ENCODE measurements around the gene UHRF1. TPM values are rescaled to one million over a fixed set of nuclear protein-coding genes. Genes with fewer than 3 reads are reported as not detected.

UHRF1 gene
- total RNA-seq, 1 donor: 7.6 TPM

DNA sequence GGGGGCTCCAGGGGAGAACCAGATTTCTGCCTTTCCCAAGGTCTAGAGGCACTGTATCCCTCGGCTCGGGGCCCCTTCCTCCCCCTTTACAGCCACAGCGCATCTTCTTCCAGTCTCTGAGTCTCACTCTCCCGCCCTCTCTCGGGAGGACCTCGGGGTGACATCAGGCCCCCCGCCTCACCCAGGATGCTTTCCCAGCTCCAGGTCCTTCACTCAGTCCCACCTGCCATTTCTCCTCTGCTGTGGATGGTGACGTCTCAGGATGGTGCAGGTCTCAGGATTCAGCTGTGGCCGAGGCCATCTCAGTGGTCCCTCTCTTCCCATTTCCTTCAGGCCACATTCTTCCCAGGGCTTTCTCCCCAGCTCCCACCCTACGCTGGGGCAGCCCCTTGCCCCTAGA lies 46.0 kb downstream of the UHRF1 start:
- Histone ChIP-seq H3K4me1 (ENCODE audit: insufficient read depth, low read length) (no peaks in the 10 kb centered on the region), H3K4me2 (ENCODE audit: insufficient read depth, low read length) (no peak overlapping the region), H3K27me3 (ENCODE audit: insufficient read depth, low read length) (no peaks in the 10 kb centered on the region), H3K9me3 (ENCODE audit: low read depth, low read length) (no peaks in the 10 kb centered on the region), H4K20me1 (ENCODE audit: insufficient read depth, low read length) (no peaks in the 10 kb centered on the region), H3K36me3 (ENCODE audit: insufficient read depth, low read length) (peaks cover 58% of the 10 kb centered on the region), H3K4me3 (ENCODE audit: insufficient read depth, low read length) (no peak overlapping the region), H3K27ac (ENCODE audit: low read depth, low read length) (no peak overlapping the region), H2AFZ (ENCODE audit: low read length) (no peak overlapping the region), H3K79me2 (ENCODE audit: insufficient read depth, low read length) (no peaks in the 10 kb centered on the region)
- no peak for DNase-seq (ENCODE audit: insufficient read length, low spot score, missing footprints)
- TF ChIP-seq, protein P1, sequence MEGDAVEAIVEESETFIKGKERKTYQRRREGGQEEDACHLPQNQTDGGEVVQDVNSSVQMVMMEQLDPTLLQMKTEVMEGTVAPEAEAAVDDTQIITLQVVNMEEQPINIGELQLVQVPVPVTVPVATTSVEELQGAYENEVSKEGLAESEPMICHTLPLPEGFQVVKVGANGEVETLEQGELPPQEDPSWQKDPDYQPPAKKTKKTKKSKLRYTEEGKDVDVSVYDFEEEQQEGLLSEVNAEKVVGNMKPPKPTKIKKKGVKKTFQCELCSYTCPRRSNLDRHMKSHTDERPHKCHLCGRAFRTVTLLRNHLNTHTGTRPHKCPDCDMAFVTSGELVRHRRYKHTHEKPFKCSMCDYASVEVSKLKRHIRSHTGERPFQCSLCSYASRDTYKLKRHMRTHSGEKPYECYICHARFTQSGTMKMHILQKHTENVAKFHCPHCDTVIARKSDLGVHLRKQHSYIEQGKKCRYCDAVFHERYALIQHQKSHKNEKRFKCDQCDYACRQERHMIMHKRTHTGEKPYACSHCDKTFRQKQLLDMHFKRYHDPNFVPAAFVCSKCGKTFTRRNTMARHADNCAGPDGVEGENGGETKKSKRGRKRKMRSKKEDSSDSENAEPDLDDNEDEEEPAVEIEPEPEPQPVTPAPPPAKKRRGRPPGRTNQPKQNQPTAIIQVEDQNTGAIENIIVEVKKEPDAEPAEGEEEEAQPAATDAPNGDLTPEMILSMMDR (IDR thresholded peaks at IDR 0.05; ENCODE audit: extremely low read depth, low read depth, low read length): no peak

GRCh38 chr19:4957981-4958380 lies 48.7 kb downstream of the UHRF1 start:
- peaks cover 3% of the 10 kb centered on the region for H4K20me1 ChIP-seq (ENCODE audit: insufficient read depth, low read length)
- H2AFZ ChIP-seq (ENCODE audit: low read length): no peak overlapping the region
- peak; percentile 22 for DNase-seq (ENCODE audit: insufficient read length, low spot score, missing footprints)
- H3K4me3 ChIP-seq (ENCODE audit: insufficient read depth, low read length): no peak overlapping the region
- no peak overlapping the region for H3K27ac ChIP-seq (ENCODE audit: low read depth, low read length)
- H3K4me1 ChIP-seq (ENCODE audit: insufficient read depth, low read length): no peaks in the 10 kb centered on the region
- H3K4me2 ChIP-seq (ENCODE audit: insufficient read depth, low read length): no peak overlapping the region
- TF ChIP-seq, protein P1 (IDR thresholded peaks at IDR 0.05; ENCODE audit: extremely low read depth, low read depth, low read length): no peak
- H3K9me3 ChIP-seq (ENCODE audit: low read depth, low read length): no peaks in the 10 kb centered on the region
- H3K27me3 ChIP-seq (ENCODE audit: insufficient read depth, low read length): no peaks in the 10 kb centered on the region
- no peaks in the 10 kb centered on the region for H3K79me2 ChIP-seq (ENCODE audit: insufficient read depth, low read length)
- H3K36me3 ChIP-seq (ENCODE audit: insufficient read depth, low read length): peaks cover 51% of the 10 kb centered on the region

DNA sequence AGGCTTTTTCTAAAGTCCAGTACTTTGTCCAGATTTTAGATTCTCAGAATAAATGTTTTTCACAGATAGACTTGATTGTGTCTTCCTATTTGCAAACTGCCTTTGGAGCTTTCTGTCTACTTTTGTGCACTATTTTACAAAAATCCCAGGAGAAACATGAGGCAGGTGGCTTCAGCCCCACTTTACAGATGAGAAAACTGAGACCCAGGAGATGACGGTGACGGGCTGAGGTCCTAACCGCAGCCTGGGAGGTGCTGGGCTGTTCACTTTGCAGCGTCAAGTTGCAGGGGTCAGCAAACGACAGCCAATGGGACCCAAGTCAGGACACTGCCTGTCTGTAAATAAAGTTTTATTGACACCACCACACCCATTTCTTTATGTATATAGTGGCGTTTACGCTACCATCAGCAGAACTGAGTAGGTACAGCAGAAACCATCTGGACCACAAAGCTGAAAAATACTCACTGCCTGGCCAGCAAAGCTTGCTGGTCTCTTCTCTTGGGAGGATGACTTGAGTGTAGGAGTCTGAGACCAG lies 52.9 kb downstream of the UHRF1 start:
- H3K4me3 ChIP-seq (ENCODE audit: insufficient read depth, low read length): no peak overlapping the region
- peak; percentile 49 for DNase-seq (ENCODE audit: insufficient read length, low spot score, missing footprints)
- H3K27ac ChIP-seq (ENCODE audit: low read depth, low read length): no peak overlapping the region
- TF ChIP-seq, protein P1 (IDR thresholded peaks at IDR 0.05; ENCODE audit: extremely low read depth, low read depth, low read length): no peak
- H4K20me1 ChIP-seq (ENCODE audit: insufficient read depth, low read length): peaks cover 3% of the 10 kb centered on the region
- no peaks in the 10 kb centered on the region for H3K9me3 ChIP-seq (ENCODE audit: low read depth, low read length)
- H3K36me3 ChIP-seq (ENCODE audit: insufficient read depth, low read length): peaks cover 27% of the 10 kb centered on the region
- H2AFZ ChIP-seq (ENCODE audit: low read length): no peak overlapping the region
- no peak overlapping the region for H3K4me2 ChIP-seq (ENCODE audit: insufficient read depth, low read length)
- no peaks in the 10 kb centered on the region for H3K79me2 ChIP-seq (ENCODE audit: insufficient read depth, low read length)
- no peaks in the 10 kb centered on the region for H3K27me3 ChIP-seq (ENCODE audit: insufficient read depth, low read length)
- no peaks in the 10 kb centered on the region for H3K4me1 ChIP-seq (ENCODE audit: insufficient read depth, low read length)

- DNase-seq (ENCODE audit: insufficient read length, low spot score, missing footprints): no peak
- H3K27me3 ChIP-seq (ENCODE audit: insufficient read depth, low read length): no peaks in the 10 kb centered on the region
- TF ChIP-seq, protein P1 (IDR thresholded peaks at IDR 0.05; ENCODE audit: extremely low read depth, low read depth, low read length): no peak
- no peak overlapping the region for H2AFZ ChIP-seq (ENCODE audit: low read length)
- peaks cover 8% of the 10 kb centered on the region for H4K20me1 ChIP-seq (ENCODE audit: insufficient read depth, low read length)
- H3K4me1 ChIP-seq (ENCODE audit: insufficient read depth, low read length): peaks cover 14% of the 10 kb centered on the region
- no peak overlapping the region for H3K4me2 ChIP-seq (ENCODE audit: insufficient read depth, low read length)
- H3K79me2 ChIP-seq (ENCODE audit: insufficient read depth, low read length): peaks cover 7% of the 10 kb centered on the region
- H3K36me3 ChIP-seq (ENCODE audit: insufficient read depth, low read length): peaks cover 20% of the 10 kb centered on the region
- H3K4me3 ChIP-seq (ENCODE audit: insufficient read depth, low read length): no peak overlapping the region
- H3K9me3 ChIP-seq (ENCODE audit: low read depth, low read length): no peaks in the 10 kb centered on the region
- H3K27ac ChIP-seq (ENCODE audit: low read depth, low read length): no peak overlapping the region
These were observed 55.8 kb downstream of the UHRF1 start for GRCh38 chr19:4965061-4965460.

Measured in osteoblast (primary cell).